Stimulated activated CD8-positive, alpha-beta memory T cell treated with anti-CD3 and anti-CD28 coated beads, Interleukin-7, amount 100 ng/mL, for 48 hours (primary cell): ENCODE results near the gene C14orf119.

ENCODE experiments used
- DNase-seq, 2 donors: peaks; one replicate each; pipeline ENCODE4 v3.0.0-alpha.2; 2020; ENCODE audit warnings: low read depth in 1 of 2; ENCODE audit errors: extremely low read depth in 1 of 2

Gene C14orf119

GRCh38 chr14:23086565-23086964 is 8.7 kb upstream of the C14orf119 start:
- no peak for DNase-seq

DNA sequence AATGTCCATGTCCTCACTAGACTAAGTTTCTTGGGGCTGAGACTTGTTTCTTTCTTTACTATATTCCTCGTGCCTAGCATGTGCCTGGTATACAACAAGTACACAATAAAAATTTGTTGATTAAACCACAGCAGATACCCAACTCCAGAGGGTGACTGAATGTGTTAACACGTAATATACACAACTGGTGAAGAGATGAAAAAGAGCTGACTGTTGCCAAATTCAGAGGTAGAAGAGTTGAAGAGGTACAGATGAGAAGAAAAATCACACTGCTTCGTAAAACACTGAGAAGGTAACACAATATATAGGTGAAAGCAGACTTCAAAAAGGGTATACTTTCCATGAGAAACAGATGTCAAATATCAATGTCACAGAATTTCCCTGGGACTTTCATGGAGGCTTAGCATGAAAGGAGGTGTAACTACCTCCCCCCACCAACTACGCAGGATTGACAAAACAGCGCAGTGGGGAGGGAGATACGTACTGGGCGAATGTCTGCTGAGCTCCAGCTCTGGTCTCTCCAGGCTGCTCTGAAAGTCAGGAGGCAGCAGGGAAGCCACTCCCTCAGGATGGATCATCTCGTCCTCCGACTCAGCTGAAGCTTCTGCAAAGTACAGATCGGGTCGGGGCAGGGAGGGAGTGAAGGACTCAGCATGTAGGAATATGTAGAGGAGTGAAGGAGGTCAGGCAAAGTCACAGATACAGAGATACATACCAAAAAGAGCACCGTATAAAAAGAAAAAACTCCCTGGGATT is 5.6 kb upstream of the C14orf119 start:
- DNase-seq: no peak

- DNase-seq: no peak
Measured at GRCh38 chr14:23090254-23090636, 5.1 kb upstream of the C14orf119 start.

- no peak for DNase-seq
Measured at GRCh38 chr14:23091294-23092225, 3.7 kb upstream of the C14orf119 start.

DNA sequence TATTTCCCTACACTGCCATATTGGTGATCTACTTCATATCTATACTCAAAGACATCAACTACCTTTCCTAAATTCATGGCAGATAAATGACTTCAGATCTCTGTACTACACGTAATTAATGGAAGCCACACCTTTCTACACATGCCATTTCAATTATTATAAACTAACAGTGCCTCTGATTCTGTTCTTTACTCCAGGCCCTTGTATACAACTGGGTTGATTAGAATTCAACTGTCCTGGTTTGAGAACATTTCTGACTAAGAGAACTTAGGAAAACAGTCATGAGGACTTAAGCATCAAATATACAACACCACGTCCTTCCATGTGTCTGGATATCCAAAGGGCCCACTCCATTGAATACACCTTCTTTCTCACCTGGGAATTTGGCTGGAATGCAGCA is 2.2 kb upstream of the C14orf119 start:
- DNase-seq: no peak

DNA sequence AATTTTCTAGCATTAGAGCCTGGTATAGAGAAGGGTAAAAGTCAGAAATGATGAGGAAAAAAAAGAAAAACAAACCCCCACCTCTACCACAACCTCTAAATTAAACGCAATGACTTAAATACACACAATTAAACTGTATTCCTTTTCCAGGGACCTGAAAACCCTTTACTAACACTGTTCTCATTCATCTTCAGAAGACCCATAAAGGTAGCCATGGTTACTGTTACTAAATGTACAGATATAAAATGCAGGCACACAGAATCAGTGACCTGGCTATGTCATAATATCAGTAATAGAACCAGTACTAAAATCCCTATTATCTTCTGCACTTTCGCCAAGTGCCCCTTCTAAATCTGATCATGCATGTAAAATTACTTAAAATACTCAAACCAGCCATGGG is 1.8 kb upstream of the C14orf119 start:
- no peak for DNase-seq

DNA sequence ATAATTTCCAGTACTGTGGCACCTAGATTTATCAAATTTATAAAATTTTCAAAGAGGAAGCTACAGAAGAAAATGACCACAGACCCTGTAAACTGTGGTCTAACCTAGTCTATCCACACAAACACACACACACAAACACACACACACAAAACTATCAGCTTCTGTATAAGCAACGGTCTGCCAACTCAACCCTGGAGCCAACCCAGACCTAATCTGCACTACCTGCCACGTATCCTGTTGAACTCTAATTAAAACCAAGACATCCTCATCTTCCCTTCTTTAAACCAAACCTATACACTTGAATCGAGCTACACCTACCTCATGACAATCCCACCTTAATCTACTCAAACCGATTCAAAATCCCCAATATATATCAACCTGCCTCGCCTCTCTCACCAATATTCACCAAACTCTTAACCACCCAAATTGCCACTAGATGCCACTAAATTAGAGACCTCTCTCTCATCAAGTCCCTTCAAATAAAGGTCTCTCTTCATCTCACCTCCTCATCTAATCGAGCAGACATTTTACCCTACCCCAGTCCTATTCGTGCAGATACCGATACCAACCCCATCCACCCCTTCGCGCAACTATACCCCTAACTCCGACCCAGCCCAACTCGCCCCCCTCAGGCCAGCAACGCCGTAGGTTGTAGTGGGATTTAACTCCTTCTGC is 1.2 kb upstream of the C14orf119 start:
- DNase-seq: peak in 1 of 2 donors; percentile 67

GRCh38 chr14:23094666-23095195 is 574 bp upstream of the C14orf119 start, which contains the start of gene ACIN1:
Gene ACIN1 (minus strand): TSS chr14:23095136. CDS start chr14:23095112, 24 bp downstream.
- peak in 1 of 2 donors; percentile 97 for DNase-seq

- no peak for DNase-seq
Measured at GRCh38 chr14:23097786-23098185, 2.5 kb downstream of the C14orf119 start.

- no peak for DNase-seq
Measured at GRCh38 chr14:23099212-23099861, 4.0 kb downstream of the C14orf119 start.

DNA sequence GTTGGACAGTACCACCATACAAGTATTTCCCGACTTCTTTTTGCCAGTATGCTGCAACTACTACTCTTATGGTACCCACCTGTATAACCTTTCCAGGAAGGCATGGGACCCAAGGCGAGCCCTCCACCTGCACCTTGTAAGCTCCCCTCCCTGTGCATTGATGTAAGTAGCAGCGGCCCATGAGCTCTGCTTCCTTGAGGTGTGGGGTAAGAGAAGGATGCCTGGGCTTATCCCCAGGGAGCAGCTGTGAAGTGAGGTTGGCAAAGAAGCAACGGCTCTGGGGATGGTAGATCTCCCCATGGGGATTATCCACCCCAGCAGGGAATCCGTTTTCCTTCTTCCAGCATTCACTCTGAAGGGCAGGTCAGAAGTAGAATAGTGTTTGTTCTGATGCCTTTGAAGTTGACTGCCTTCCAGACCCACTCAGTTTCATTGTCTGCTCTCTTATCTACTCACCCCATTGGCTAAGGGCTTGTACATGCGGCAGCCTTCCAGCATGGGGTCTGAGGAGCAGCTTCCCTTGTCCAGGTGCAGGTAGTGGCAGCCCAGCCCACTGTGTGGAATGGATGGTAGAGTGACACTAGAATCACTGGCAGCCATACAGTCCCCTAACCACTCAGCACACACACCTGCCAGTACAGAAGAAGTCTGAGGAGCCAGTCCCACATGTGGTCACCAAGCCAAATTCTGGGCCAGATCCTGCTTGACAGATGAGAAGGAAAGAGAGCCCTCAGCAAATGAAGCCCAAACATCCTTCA is 6.1 kb downstream of the C14orf119 start:
- no peak for DNase-seq

DNA sequence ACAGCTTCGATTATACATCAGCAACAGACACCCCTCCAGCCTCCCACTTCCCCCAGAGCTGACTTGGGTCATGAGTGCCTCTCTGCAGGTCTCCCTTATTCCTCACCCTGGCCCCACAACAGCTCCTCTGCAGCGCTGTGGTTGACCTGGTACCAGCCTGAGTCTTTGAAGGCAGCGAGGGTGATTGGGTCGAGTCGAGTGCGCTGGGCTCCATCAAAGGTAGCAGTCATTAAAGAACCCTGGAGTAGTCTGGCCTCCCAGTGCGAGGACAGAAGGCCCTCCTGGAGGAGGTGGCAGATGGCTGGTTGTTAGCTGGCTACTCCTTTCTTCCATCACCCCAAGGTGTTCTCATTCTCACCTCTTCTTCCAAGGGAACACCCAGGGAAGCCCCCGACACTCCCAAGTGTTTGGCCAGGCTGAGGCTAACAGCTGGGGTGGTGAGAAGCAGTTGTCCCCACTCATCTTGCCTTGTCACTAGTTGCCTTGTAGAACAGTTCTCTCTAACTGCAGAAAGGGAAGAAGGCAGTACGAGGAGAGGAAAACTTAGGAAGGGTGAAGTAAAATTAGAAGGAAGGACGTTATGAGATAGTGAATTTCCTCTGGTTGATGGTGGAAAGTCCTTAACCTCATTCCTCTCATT is 6.8 kb downstream of the C14orf119 start:
- DNase-seq: no peak

- no peak for DNase-seq
Measured at GRCh38 chr14:23102801-23103200, 7.5 kb downstream of the C14orf119 start.

DNA sequence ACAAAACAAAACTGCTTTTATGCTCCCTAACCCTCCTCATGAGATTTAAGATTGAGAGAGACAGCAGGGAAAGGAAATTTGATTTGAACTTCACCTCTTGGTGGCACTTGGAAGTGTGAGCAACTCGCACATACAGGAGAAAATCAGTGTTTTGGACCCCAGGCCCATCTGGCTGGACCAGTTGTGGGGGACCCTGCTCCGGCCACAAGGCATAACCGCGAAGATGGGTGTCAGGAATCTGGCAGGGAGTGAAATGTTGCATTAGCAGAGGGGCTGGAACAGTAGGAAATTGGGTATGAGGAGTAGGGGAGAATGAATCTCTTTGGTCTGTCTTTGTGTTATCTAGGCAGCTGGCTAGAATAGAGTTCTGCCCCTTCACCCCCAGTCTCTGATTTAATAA is 8.3 kb downstream of the C14orf119 start:
- no peak for DNase-seq

DNA sequence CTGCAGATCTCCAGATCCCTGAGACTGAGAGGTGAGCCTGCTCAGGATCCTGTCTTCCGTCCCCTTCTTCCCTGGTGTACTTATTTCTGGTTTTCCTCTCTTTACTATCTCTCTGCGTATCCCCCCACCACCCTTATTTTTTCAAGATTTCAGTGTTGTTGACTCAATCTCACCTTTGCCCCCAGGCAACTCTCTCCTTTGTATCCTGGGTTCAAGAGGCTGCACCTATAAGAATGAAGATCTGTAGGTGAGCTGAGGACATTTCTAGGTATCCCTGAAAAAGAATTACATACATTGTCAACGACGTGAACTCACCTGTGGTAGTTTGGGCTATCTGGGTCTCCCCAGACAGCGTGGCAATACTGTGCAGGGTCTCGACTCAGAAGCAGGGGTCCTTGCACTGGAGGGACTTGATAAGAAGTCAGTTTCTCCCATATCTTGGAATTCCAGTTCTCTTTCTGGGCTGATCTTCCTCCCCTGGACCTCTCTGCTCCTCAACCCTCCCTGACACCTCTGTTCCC is 8.8 kb downstream of the C14orf119 start:
- DNase-seq: no peak

DNA sequence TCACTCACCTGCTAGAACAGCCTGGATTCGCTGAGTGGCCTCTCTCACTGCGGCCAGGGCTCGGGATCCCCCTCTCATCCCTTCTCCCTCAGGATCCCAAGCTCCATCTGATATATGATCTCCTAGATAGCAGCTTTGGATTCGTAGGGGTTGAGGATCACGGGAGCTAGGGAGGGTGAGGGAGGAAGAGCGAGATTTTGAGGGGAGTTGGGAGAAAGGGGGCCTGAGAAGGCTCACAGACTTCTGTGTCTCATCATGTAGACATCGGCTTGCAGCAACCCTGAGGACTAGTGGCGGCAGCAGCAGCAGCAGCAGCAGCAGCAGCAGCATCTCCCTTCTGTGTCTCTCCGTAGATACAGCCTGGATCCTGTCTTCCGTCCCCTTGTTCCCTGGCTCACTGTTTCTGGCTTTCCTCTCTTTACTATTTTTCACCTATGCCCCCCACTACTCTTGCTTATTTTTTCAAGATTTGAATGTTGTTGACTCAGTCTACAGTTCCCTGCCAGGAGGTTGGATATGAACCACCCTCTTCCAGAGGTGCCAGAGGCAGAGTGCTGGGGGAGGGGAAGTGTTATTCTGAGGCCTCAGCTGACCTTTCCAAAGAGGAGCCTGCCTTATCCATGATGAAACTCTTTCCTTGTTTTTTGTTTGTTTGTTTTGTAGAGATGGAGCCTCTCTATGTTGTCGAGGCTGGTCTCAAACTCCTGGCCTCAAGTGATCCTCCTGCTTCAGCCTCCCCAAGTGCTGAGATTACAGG is 9.5 kb downstream of the C14orf119 start, which contains the start of gene CIROP:
Gene CIROP (minus strand): TSS at position 399 of the 757 bp plus-strand sequence. CDS start 69 bp downstream, at position 330.
- DNase-seq: no peak

- DNase-seq: no peak
Measured at GRCh38 chr14:23105348-23105824, 10.1 kb downstream of the C14orf119 start.

- DNase-seq: no peak
Measured at GRCh38 chr14:23106747-23107045, 11.4 kb downstream of the C14orf119 start.
